ENCODE results near the gene PDE6C.

DNA sequence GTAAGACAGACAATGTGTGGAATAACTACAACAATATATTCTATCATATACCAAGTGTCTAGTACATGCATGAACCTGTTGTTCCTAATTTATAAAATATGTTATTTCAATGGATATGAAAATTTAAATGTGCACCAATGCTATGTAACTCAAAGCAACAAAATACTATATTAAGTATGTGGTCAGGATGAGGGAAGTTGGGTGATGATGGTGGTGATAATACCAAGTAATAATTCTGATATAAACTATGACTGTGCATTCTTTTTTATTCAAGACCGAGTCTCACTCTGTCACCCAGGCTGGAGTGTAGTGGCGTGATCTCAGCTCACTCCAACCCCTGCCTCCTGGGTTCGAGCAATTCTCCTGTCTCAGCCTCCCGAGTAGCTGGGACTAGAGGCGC, 92.1 kb downstream of the PDE6C start:
- TF ChIP-seq, protein P1, sequence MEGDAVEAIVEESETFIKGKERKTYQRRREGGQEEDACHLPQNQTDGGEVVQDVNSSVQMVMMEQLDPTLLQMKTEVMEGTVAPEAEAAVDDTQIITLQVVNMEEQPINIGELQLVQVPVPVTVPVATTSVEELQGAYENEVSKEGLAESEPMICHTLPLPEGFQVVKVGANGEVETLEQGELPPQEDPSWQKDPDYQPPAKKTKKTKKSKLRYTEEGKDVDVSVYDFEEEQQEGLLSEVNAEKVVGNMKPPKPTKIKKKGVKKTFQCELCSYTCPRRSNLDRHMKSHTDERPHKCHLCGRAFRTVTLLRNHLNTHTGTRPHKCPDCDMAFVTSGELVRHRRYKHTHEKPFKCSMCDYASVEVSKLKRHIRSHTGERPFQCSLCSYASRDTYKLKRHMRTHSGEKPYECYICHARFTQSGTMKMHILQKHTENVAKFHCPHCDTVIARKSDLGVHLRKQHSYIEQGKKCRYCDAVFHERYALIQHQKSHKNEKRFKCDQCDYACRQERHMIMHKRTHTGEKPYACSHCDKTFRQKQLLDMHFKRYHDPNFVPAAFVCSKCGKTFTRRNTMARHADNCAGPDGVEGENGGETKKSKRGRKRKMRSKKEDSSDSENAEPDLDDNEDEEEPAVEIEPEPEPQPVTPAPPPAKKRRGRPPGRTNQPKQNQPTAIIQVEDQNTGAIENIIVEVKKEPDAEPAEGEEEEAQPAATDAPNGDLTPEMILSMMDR (optimal IDR thresholded peaks at IDR 0.05 in 1 of 3, IDR thresholded peaks at IDR 0.05 in 1 of 3, conservative IDR thresholded peaks at IDR 0.05 in 1 of 3; ENCODE audit: extremely low read depth in 1 of 3, insufficient read depth in 2 of 3, low read length in 3 of 3): no peak
- TF ChIP-seq EZH2 (IDR thresholded peaks at IDR 0.05; ENCODE audit: low read length): no peak
